Measurements from ENCODE around the gene PRPF19. TPM values are rescaled to one million over a fixed set of nuclear protein-coding genes. Genes with fewer than 3 reads are reported as not detected.

The PRPF19 gene
- total RNA-seq (ENCODE audit: low replicate concordance), result 105 and 120 TPM in 2 replicates
- long read RNA-seq, partial matches to known transcripts, result 2 of 2 reads
- long read RNA-seq, other reads (novel, unspliced or antisense), result 0 of 2 reads

- H3K36me3 Mint-ChIP-seq, result no peaks in the 10 kb centered on the region
- peaks cover 33% of the 10 kb centered on the region for H3K27me3 Mint-ChIP-seq
- H3K4me3 Mint-ChIP-seq, result peak within 1 kb of the TSS; percentile 93
- H3K27ac Mint-ChIP-seq, result peak within 1 kb of the TSS; percentile 91
- TF ChIP-seq CTCF (conservative IDR thresholded peaks at IDR 0.05), result no peak
- peaks cover 20% of the 10 kb centered on the region for H3K4me1 Mint-ChIP-seq (ENCODE audit: unreplicated experiment)
- DNase-seq (ENCODE audit: extremely low spot score, unreplicated experiment), result peak; percentile 97
- H3K9me3 Mint-ChIP-seq, result no peaks in the 10 kb centered on the region
These were observed at the start of gene PRPF19 for GRCh38 chr11:60906132-60906972. TSS of gene PRPF19 (minus strand) at chr11:60906585. CDS start at chr11:60906382, 203 bp downstream.

DNA sequence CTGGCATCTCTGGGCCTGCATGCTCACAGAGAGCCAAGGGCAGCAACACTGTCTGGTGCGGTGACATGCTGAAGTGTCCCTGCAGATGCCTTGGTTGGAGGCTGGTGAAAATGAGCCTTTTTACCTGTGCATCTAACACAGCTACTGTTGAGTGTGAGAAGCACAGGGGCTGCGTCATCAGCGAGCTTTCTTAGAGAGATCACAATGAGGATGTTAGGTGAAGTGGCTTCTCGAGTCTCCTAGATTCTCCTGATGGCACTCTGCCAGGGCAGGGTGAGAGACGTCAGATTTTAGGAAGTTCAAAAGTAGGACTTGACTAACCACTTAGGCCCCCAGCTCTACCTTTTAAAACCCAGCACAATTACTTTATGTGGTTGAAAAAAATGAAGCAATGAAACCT is 49.2 kb upstream of the PRPF19 start:
- no peak for DNase-seq (ENCODE audit: extremely low spot score, unreplicated experiment)
- Mint-ChIP-seq H3K27ac (no peak overlapping the region), H3K27me3 (peaks cover 23% of the 10 kb centered on the region), H3K36me3 (peaks cover 4% of the 10 kb centered on the region), H3K4me1 (ENCODE audit: unreplicated experiment) (peaks cover 14% of the 10 kb centered on the region), H3K4me3 (no peak overlapping the region), H3K9me3 (no peaks in the 10 kb centered on the region)
- TF ChIP-seq CTCF (conservative IDR thresholded peaks at IDR 0.05), result no peak

GRCh38 chr11:60954421-60954820 is 48.0 kb upstream of the PRPF19 start:
- Mint-ChIP-seq H3K36me3 (peaks cover 4% of the 10 kb centered on the region), H3K4me3 (no peak overlapping the region), H3K9me3 (no peaks in the 10 kb centered on the region), H3K27me3 (peaks cover 33% of the 10 kb centered on the region), H3K27ac (no peak overlapping the region), H3K4me1 (ENCODE audit: unreplicated experiment) (peaks cover 10% of the 10 kb centered on the region)
- DNase-seq (ENCODE audit: extremely low spot score, unreplicated experiment), result no peak
- no peak for TF ChIP-seq CTCF (conservative IDR thresholded peaks at IDR 0.05)

DNA sequence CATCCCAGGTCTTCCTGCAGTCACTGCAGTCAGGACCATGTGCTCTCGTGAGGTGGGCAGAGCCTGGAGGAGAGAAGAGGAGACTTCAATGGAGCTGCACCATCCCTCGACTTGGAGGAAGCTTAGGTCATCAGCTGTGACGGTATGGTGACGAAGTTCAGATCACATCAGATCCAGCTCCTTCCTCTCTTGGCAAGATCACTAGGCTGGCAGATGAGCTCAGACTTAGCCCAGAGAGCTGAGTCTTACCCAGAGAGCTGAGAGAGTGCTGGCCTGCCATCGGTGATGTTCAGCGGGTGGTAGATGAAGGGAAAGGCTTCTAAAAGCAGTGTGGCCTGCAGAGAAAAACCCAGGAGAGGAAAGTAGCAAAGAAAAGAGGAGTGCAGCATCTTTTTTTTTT is 47.4 kb upstream of the PRPF19 start:
- no peak overlapping the region for H3K4me3 Mint-ChIP-seq
- peaks cover 10% of the 10 kb centered on the region for H3K4me1 Mint-ChIP-seq (ENCODE audit: unreplicated experiment)
- peak overlapping the region; percentile 34 for H3K27ac Mint-ChIP-seq
- H3K36me3 Mint-ChIP-seq, result peaks cover 4% of the 10 kb centered on the region
- H3K9me3 Mint-ChIP-seq, result no peaks in the 10 kb centered on the region
- no peak for TF ChIP-seq CTCF (conservative IDR thresholded peaks at IDR 0.05)
- no peak for DNase-seq (ENCODE audit: extremely low spot score, unreplicated experiment)
- H3K27me3 Mint-ChIP-seq, result peaks cover 39% of the 10 kb centered on the region

- no peak for TF ChIP-seq CTCF (conservative IDR thresholded peaks at IDR 0.05)
- Mint-ChIP-seq H3K36me3 (peaks cover 4% of the 10 kb centered on the region), H3K27ac (peak overlapping the region; percentile 56), H3K9me3 (no peaks in the 10 kb centered on the region), H3K27me3 (peaks cover 44% of the 10 kb centered on the region), H3K4me3 (peak overlapping the region; percentile 14), H3K4me1 (ENCODE audit: unreplicated experiment) (peaks cover 18% of the 10 kb centered on the region)
- DNase-seq (ENCODE audit: extremely low spot score, unreplicated experiment), result no peak
These were observed 46.4 kb upstream of the PRPF19 start for GRCh38 chr11:60952742-60953170.

Measured in type B pancreatic cell (in vitro differentiated cells).